Right ventricle myocardium inferior (tissue), 1 donor: ENCODE measurements around the gene IP6K2. TPM values are rescaled to one million over a fixed set of nuclear protein-coding genes. Genes with fewer than 3 reads are reported as not detected.
A peak's percentile ranks its signal among the peaks of the same experiment; 100 is the strongest.
"Not testable (repeated sequence)": the region's sequence is repeated elsewhere in the genome, so short reads cannot be mapped to it uniquely, and the experiment has no call there.

Source experiments
- ATAC-seq: fragments of 200-7000 bp; cut with Tn5 transposase; one replicate; pipeline ENCODE4 v1.9.1; 2020; ENCODE audit warnings: mild to moderate bottlenecking, moderate library complexity
- DNase-seq: peaks from one replicate; pipeline ENCODE4 v3.0.0; 2021; ENCODE audit errors: missing footprints
- intact Hi-C: fragments of 100-400 bp; cut with DNase I; formaldehyde crosslinking; loops from one replicate; pipeline ENCODE4 v1.11.0; 2022
- long read RNA-seq: library from polyadenylated mRNA; unstranded; transcript quantifications from one replicate; pipeline ENCODE4 v2.0.0, GENCODE V29; 2021
- total RNA-seq: library from RNA; stranded (reverse); fragmentation: NEBNext Ultra II Directional; extraction: Animal tissue kit (Norgen Biotek cat#: 25700); gene quantifications from one replicate; pipeline ENCODE4 v1.2.1, GENCODE V29; 2021
- donor health status: DM: no; HTN: yes; CAD: no; lungs with severe emphysema.

The IP6K2 gene, protein sequence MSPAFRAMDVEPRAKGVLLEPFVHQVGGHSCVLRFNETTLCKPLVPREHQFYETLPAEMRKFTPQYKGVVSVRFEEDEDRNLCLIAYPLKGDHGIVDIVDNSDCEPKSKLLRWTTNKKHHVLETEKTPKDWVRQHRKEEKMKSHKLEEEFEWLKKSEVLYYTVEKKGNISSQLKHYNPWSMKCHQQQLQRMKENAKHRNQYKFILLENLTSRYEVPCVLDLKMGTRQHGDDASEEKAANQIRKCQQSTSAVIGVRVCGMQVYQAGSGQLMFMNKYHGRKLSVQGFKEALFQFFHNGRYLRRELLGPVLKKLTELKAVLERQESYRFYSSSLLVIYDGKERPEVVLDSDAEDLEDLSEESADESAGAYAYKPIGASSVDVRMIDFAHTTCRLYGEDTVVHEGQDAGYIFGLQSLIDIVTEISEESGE
- total RNA-seq: 29.3 TPM
- long read RNA-seq, partial matches to known transcripts: 10 of 21 reads
- long read RNA-seq, other reads (novel, unspliced or antisense): 8 of 21 reads

DNA sequence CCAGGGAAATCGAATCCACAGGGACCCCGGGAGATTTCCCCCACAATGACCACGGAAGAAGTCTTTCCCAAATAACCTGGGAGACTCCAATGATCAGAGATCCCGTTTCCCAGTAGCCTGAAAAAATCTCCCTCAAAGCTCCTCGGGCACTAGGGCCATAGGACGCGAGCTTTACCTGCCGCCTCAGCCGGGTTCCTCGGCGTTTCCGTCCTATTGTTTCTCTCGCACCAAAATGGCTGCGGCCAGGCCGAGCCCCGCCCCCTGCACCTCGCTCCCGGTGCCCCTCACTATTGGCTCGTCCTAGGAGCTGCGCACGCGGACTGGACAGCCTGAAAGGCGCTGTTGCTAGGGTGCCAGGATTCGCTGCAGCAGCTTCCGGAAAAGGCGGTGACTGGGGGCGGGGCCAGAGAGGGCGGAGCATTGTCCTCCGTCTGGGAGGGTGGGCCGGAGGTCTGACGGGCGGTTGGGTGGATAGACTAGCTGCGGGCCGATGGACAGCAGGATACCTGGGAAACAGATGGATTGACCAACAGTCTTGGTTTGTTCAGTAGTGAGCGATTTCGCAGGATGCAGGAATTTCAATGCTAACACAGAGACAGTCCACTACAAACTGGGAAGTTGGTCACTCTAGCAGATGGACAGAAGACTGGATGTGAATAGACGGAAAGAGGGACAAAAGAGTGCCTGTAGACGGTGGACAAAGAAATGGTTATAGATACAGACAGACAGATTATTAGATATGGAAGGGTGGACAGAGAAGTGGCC lies at the start of gene IP6K2:
IP6K2 (minus strand) TSS at position 240 of the 765 bp plus-strand sequence. CDS start 21,930 bp downstream, outside the sequence.
- ATAC-seq (peak; percentile 99), DNase-seq (peak; percentile 99)
- intact Hi-C loops: loop anchor here (2.0 kb wide), 1 partner anchor 32 kb away; the partner anchor contains the start of gene NCKIPSD

DNA sequence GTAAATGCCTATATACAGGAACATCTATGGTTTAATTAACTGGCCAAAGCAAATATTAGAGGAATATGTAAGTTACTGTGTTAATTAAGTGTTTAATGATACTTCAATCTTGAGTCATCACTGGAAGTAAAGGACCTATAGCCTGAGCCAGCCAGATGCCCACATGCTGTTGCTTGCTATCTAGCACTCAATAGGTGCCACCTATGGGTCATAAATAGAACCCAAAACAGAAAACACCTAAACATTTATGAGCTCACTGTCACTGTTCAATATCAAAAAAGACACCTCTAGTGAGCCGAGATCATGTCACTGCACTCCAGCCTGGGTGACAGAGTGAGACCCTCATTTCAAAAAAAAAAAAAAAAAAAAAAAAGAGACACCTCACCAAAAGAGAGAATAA lies 48.4 kb upstream of the IP6K2 start:
- intact Hi-C loops: no loop called here
- DNase-seq (no peak), ATAC-seq (no peak)

DNA sequence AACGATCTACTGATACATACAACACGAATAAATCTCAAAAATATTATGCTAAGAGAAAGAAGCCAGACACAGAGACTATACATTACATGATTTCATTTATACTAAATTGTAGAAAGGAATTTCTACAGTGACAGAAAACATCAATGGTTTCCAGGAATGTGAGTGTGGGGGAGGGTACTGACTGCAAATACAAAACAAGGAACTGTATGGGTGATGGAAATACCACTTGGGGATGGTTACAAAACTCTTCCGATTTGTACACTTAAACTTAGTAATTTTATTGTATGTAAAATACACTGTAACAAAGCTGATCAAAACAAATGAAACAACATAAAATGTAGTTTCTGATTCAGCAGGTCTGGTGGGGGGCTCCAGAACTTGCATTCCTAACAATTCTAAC lies 45.8 kb upstream of the IP6K2 start:
- ATAC-seq: no peak

DNA sequence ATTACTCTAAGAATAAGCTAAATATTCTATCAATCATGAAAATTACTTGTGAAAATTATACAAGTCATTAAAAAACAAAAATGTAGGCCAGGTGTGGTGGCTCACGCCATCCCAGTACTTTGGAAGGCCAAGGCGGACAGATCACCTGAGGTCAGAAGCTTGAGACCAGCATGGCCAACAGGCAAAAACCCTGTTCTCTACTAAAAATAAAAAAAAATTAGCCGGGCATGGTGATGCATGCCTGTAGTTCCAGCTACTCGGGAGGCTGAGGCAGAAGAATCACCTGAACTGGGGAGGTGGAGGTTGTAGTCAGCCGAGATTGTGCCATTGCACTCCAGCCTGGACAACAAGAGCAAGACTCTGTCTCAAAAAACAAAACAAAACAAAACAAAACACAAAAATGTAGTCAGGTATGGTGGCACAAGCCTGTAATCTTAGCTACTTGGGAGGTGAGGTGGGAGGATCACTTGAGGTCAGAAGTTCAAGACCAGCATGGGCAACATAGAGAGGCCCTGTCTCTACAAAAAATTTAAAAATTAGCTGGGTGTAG lies 43.0 kb upstream of the IP6K2 start:
- DNase-seq, ATAC-seq, intact Hi-C loops: not testable (repeated sequence)

More for the DNA sequence above, 45.8 kb upstream of the IP6K2 start:
- DNase-seq: no peak
- intact Hi-C loops: no loop called here

DNA sequence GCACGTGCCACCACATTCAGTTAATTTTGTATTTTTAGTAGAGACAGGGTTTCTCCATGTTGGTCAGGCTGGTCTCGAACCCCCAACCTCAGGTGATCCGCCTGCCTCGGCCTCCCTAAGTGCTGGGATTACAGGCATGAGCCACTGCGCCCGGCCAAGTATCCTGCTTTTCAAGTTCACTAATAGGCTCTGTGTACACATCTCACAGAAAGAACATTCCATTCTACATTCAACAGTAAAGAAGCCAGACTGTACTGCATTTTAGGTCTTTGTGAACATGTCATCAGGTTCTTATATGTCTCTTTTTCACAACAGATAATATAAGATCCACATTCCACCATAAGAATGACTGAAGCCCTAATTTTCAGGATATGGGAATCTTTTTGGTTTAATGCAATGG lies 42.5 kb upstream of the IP6K2 start:
- intact Hi-C loops, DNase-seq, ATAC-seq: not testable (repeated sequence)

DNA sequence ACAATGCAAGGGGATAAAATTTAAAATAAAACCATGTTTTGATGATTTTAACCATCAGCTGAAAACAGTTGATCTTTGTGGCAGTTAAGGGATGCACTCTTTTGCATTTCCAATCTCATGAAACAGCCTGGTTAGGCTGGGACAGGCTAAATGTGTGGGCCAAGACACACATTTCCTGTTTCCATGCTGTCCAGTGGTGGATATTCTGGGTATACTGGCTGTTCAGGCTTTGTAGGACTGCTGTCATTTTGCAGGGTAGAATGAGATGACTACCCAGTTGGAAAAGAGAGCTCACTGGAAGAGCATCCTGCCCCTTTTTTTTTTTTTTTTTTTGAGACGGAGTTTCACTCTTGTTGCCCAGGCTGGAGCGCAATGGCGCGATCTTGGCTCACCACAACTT lies 42.0 kb upstream of the IP6K2 start:
- ATAC-seq (no peak), DNase-seq (no peak)
- intact Hi-C loops: no loop called here

DNA sequence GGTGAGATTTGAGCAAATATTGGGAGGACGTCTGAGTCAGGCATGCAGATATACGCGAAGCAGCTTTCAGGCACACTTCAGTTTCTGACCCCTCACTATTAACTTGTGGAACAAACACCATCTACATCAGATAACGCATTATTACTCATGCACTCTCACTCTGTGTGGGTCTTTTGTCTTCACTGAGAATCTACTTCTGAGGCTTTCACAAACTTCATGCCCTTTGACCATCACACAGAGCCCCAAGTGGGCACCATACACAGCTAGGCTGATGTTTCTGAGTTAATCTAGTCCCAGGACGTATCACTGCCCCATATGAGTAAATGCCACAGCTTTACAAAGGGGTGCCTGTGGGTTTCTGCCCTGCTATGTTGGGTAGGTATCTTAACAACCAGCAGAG lies 39.6 kb upstream of the IP6K2 start:
- DNase-seq: no peak
- intact Hi-C loops: no loop called here
- no peak for ATAC-seq

DNA sequence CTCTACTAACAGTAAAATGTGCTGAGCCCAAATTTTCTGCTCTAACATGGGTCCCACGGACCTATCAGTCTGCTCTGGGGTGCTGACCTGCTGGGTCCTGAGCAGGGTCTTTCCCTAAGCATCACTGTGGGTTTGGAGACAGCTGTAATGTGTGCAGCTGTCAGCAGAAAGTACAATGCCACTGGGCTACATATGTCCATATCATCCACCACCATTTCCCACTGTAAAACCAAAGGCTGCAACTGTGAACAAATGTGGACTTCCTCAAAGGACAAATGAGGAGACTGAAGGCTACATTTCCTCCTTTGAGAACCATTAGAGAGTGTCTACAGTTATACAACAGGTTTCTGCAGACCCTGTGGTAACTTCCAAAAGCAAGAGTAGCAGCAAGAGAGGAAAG lies 33.8 kb upstream of the IP6K2 start:
- DNase-seq (no peak), ATAC-seq (no peak)
- intact Hi-C loops: no loop called here

DNA sequence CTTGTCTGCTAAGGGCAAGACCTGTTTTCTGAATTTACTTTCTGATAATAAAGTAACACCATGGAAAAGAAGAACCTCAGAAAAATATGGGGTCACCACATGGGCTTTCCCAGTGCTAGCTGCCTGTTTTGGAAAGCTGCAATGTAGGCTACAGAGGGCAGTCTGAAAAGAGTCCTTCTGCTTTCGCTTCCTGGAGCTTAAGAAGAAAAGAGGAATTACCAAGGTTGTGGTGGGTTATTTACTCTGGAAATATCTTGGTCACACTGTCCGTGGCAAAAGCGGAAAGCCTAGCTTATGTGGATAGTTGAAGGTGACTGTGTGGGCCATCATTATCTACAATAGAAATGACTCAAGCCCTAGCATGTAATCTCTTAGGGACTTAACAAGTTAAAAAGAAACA lies 31.7 kb upstream of the IP6K2 start:
- ATAC-seq: peak; percentile 15
- no peak for DNase-seq
- intact Hi-C loops: no loop called here

DNA sequence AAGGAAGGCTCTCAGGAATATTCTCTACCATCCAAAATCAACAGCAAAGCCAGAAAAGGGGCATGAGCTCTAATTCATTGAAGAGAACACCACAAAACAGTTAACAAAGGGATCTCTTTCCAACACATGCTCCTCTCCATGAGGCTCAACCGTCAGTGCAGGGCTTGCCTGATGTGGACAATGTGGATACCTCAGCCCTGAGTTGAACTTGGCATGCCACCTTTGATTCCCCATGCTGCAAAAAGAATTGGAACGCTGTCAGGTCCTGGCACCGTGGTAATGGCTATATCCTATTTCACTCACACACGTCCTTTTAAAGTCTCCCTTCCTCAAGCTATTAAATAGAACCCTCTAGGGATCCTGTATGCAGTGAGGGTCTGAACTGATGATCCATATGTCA lies 30.7 kb upstream of the IP6K2 start:
- intact Hi-C loops: no loop called here
- ATAC-seq (peak; percentile 74), DNase-seq (no peak)

DNA sequence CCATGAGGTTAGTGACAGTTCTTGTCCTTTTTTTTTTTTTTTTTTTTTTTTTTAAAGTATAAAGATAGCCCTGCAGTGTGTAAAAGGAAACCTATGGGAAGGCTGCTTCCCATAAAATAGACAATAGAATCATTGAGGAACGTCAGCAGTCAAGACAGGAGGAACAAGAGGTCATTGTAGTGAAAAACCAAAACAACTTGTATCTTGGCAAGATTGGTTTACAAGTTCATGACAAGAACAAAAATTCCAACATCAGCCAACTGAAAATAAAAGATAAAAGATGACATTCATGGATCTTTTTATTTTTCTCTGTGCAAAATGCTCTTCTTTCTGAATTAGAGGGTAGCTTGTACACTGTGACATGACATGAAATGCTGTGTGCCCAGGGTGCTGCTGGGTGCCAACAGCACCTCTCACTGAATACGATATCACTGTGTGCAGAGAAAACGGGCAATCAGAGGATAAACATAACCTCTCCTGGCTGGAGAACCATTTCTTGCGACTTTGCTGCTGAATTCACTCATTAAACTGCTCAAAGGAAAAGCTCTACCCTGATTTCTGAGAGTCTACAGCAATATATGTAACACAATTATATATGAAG lies 30.1 kb upstream of the IP6K2 start:
- intact Hi-C loops: no loop called here
- DNase-seq (no peak), ATAC-seq (peak; percentile 70)

DNA sequence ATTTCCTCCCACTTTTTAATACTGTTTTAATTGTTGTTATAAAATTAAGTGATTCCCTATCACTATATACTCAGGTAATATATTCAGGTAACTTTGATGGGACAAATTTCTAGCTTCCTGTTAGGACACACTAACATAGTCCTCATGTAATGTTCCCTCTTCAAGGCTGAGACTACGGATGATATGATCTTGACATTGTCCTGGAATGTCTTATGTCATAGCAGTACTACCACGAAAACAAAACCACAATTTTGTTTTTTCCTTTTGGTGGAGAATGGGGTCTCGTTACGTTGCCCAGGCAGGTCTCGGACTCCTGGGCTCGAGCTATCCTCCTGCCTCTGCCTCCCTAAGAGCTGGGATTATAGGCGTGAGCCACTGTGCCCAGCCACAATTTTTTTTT lies 26.8 kb upstream of the IP6K2 start:
- ATAC-seq (no peak), DNase-seq (no peak)
- intact Hi-C loops: no loop called here

DNA sequence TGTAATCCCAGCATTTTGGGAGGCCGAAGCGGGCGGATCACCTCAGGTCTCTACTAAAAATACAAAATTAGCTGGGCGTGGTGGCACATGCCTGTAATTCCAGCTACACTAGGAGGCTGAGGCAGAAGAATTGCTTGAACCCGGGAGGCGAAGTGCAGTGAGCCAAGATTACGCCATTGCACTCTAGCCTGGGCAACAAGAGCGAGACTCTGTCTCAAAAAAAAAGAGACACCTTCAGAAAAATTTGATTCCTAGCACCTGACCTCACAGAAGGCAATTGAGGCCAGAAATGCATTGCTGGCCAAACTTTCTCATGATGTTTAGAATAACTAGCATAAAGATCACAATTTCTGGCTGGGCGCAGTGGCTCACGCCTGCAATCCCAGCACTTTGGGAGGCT lies 24.2 kb upstream of the IP6K2 start:
- intact Hi-C loops: loop anchor here (2.0 kb wide), 1 partner anchor 56 kb away; the partner anchor contains the start of gene NCKIPSD
- not testable (repeated sequence) for DNase-seq, ATAC-seq

DNA sequence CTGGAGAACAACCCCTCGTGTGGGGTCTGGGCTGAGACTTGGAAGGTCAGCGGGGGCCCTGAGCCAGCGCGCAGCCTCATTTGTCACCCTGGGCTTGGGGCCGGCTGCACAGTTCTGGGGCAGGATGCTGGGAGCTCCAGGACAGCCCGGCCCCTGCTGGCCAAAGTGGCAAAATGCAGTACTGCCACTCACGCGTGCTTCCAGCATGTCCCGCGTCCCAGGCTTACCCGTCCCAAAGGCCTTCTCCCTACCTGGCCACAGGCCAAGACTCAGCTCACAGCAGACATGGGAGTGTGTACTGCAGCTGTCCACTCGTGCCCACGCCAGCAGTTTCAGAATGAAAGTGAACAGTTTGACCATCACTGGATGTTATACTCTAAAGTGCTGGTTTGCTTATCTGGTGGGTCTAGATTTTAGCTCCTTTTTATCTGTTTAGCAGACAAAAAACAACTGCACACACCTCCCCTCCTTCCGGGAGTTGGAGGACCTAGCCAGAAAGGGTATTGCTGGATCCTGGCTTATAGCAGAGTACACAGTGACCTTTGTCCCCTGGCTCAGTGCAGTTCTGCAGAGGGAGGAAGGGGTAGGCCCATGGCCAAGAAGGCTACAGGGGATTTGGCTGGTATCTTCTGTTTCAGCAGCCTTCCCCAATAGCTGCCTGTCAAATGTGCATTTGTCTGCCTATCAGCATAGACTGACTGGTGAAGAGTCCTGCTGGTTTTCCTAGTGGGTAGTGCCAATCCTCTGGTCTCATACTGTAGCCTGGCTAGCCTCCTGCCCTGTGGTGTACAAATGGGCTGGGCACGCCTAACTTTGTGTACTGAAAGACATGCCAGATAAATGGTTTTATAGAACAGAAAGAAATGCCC lies 23.2 kb upstream of the IP6K2 start:
- ATAC-seq (peak; percentile 89), DNase-seq (peak; percentile 95)
- intact Hi-C loops: loop anchor here (2.0 kb wide), 1 partner anchor 55 kb away; the partner anchor contains the start of gene NCKIPSD

DNA sequence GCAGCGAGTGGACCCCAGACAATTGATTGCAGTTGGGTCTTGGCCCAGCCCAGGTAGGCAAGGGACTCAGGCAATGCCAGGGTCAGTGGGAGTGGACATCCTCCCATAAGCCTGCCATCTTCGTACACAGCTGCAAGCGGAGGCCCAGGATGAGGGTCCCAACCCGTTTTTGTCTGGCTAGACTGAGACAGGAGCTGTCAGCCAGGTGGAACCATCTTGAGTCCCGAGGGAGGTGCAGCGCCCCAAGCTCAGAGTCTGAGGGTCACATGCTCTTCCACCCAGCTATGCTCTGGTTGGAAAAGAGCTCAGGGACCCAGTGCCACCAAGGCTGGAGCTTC lies 22.6 kb upstream of the IP6K2 start:
- no peak for ATAC-seq
- intact Hi-C loops: no loop called here
- no peak for DNase-seq

DNA sequence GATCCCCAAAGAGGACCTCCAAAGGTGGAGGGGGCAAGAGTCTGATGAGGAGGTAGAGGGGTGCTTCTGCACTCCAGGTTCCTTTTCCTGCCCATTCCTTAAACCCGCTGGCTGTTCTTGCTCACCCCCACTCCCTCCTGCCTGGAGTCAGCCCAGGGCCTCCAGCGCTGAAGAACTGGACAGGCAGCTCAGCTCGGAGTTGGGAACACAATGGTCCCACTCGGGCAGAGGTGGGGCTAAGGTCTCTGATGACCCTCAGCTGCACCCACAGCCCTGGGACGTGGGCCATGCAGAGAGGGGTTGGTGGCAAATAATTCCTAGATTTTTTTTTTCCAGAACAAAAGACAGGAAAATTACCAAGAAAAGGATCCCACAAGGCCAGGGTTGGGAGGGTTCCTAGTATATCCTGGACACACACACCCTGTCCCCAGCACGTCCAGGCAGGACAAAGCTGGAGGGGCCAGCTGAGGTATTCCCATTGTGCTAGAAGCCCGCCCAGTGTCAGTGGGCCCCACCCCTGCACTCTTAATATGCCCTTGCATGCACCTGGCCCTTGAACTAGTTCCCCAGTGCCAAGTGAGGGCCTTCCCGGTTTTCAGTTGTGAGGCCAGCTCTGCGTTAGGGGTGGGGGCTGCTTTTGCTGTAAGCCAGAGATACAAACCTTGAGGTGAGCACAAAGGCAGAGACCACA lies 22.1 kb upstream of the IP6K2 start:
- ATAC-seq: peak; percentile 49
- intact Hi-C loops: no loop called here
- peak; percentile 81 for DNase-seq

DNA sequence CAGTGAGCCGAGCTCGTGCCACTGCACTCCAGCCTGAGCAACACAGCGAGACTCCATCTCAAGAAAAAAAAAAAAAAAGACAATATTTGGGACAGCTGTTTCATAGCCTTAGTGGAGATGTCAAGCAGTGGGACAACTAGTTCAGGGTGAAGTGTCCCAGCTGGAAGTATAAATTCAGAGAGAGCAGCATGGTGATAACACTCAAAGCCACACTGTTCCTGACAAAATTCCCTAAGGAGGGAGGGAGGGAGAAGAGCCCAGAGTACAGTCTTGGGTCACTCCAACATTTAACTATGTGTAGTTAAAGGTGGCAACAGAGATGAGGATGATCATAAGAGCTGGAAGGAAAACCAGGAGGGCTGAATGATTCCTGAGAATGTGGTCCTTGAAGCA lies 21.1 kb upstream of the IP6K2 start:
- ATAC-seq (peak; percentile 71), DNase-seq (no peak)
- intact Hi-C loops: no loop called here
